HepG2 (cell line): ENCODE data around the gene IER5L. TPM values are rescaled to one million over a fixed set of nuclear protein-coding genes. Genes with fewer than 3 reads are reported as not detected.

Experiments used
- AHDC1 ChIP-seq: sonication (generic); formaldehyde crosslinking; IDR thresholded peaks from 2 replicates; pipeline ENCODE4 v1.5.1; 2020; ENCODE audit warnings: mild to moderate bottlenecking, missing genetic modification reagents, borderline replicate concordance
- ATF4 ChIP-seq, 2 experiments: fragments of 450-650 bp in 1 of 2; sonication (generic) in 1 of 2; formaldehyde crosslinking; IDR thresholded peaks; 2 replicates each; pipeline versions ENCODE4 v1.5.0 to v1.8.0; 2020 to 2022; ENCODE audit warnings: mild to moderate bottlenecking in 1 of 2, missing genetic modification reagents in 1 of 2
- BATF2 ChIP-seq: sonication (generic); formaldehyde crosslinking; IDR thresholded peaks from 2 replicates; pipeline ENCODE4 v1.8.0; 2022; ENCODE audit warnings: mild to moderate bottlenecking, missing genetic modification reagents, moderate library complexity
- BRD4 ChIP-seq: sonication (generic); formaldehyde crosslinking; IDR thresholded peaks from 2 replicates; pipeline ENCODE4 v1.4.0; 2020; ENCODE audit warnings: missing genetic modification reagents
- PCBP1 ChIP-seq: fragments of 200-400 bp; formaldehyde crosslinking; IDR thresholded peaks from 2 replicates; pipeline ENCODE4 v1.6.1; 2017; ENCODE audit warnings: mild to moderate bottlenecking, low read depth, low read length, borderline replicate concordance
- PITX1 ChIP-seq: sonication (generic); formaldehyde crosslinking; IDR thresholded peaks from 2 replicates; pipeline ENCODE4 v1.5.1; 2020; ENCODE audit warnings: mild to moderate bottlenecking, missing genetic modification reagents
- SAP130 ChIP-seq: IDR thresholded peaks from 2 replicates; pipeline ENCODE4 v1.6.1; 2016; ENCODE audit warnings: low read depth
- TARDBP ChIP-seq: sonication (generic); formaldehyde crosslinking; IDR thresholded peaks from 2 replicates; pipeline ENCODE4 v1.8.0; 2022; ENCODE audit warnings: mild to moderate bottlenecking, missing genetic modification reagents
- ZBTB10 ChIP-seq: sonication (generic); formaldehyde crosslinking; IDR thresholded peaks from 2 replicates; pipeline ENCODE4 v1.4.0; 2020; ENCODE audit warnings: missing genetic modification reagents, borderline replicate concordance
- ZNF101 ChIP-seq: sonication (generic); formaldehyde crosslinking; IDR thresholded peaks from 2 replicates; pipeline ENCODE4 v1.4.0; 2020; ENCODE audit warnings: mild to moderate bottlenecking, low read depth, missing genetic modification reagents, borderline replicate concordance
- polyA plus RNA-seq, 8 experiments: library from polyadenylated mRNA; depleted of rRNA in 3 of 8; stranded (reverse) in 7 of 8; unstranded in 1 of 8; fragments of >200 nt; fragmentation: Illumina TruSeq in 4 of 8; extraction: Trizol in 4 of 8; gene quantifications; 2 replicates each; pipeline versions ENCODE4 v1.2.1 to v1.2.3, GENCODE V29; 2011 to 2016; ENCODE audit warnings: low read depth in 4 of 8, missing spikeins in 1 of 8, mixed read lengths in 1 of 8; ENCODE audit not compliant: insufficient read depth in 1 of 8
- total RNA-seq, 5 experiments: library from RNA; depleted of rRNA; stranded (reverse); fragments of >200 nt; fragmentation: Illumina TruSeq; extraction: Trizol; gene quantifications; 2 replicates each; pipeline ENCODE4 v1.2.3, GENCODE V29; 2016; ENCODE audit warnings: low read depth in 1 of 5

Gene IER5L
- total and polyA plus RNA-seq, 2 of the 13 experiments (the other 11 are each of a cell fraction or from before 2014, with no cell fraction given) = 1.8 to 3.3 TPM

GRCh38 chr9:129218272-129218625 lies 40.2 kb upstream of the IER5L start (continued):
- no peak for TF ChIP-seq AHDC1 (CRISPR knock-in tag)
- TF ChIP-seq ZNF101 = no peak
- no peak for TF ChIP-seq BATF2 (CRISPR knock-in tag)
- TF ChIP-seq SAP130 (CRISPR knock-in tag) = no peak
- no peak for TF ChIP-seq ATF4 (CRISPR knock-in tag; IDR thresholded peaks at IDR 0.05)
- no peak for TF ChIP-seq TARDBP
- TF ChIP-seq PITX1 = no peak
- no peak for TF ChIP-seq BRD4 (CRISPR knock-in tag)
- no peak for TF ChIP-seq ZBTB10 (CRISPR knock-in tag)
- no peak for TF ChIP-seq PCBP1
